RWPE2 (cell line): Measurements from ENCODE around the gene NOXO1.

Source experiments
- ATAC-seq: fragments of 200-7000 bp; cut with Tn5 transposase; 3 replicates; pipeline ENCODE4 v1.9.1; 2021; ENCODE audit warnings: low read depth
- DNase-seq: peaks from one replicate; pipeline ENCODE4 v3.0.0-alpha.2; 2020; ENCODE audit warnings: low spot score
- H3K27ac ChIP-seq: fragments of 450-650 bp; 2 replicates; pipeline ENCODE4 v1.5.1; 2017; ENCODE audit warnings: mild to moderate bottlenecking; ENCODE audit not compliant: poor library complexity, severe bottlenecking
- H3K27me3 ChIP-seq: fragments of 250-450 bp; sonication (Bioruptor Pico); 2 replicates; pipeline ENCODE4 v1.5.1; 2021; ENCODE audit warnings: mild to moderate bottlenecking, moderate library complexity; ENCODE audit not compliant: insufficient read depth, poor library complexity, severe bottlenecking
- H3K36me3 ChIP-seq: fragments of 250-450 bp; sonication (Bioruptor Pico); 2 replicates; pipeline ENCODE4 v1.5.1; 2020; ENCODE audit warnings: low read depth, mild to moderate bottlenecking, moderate library complexity
- H3K4me1 ChIP-seq: fragments of 250-450 bp; sonication (Bioruptor Pico); 2 replicates; pipeline ENCODE4 v1.5.1; 2021; ENCODE audit warnings: mild to moderate bottlenecking, moderate library complexity; ENCODE audit not compliant: insufficient read depth, poor library complexity, severe bottlenecking
- H3K4me3 ChIP-seq: fragments of 250-450 bp; sonication (Bioruptor Pico); 2 replicates; pipeline ENCODE4 v1.5.1; 2021; ENCODE audit warnings: mild to moderate bottlenecking, moderate library complexity; ENCODE audit not compliant: severe bottlenecking
- H3K9me3 ChIP-seq: fragments of 250-450 bp; sonication (Bioruptor Pico); 2 replicates; pipeline ENCODE4 v1.5.1; 2021; ENCODE audit warnings: mild to moderate bottlenecking, moderate library complexity; ENCODE audit not compliant: severe bottlenecking
- CTCF ChIP-seq: fragments of 450-650 bp; IDR thresholded peaks from one replicate; pipeline ENCODE4 v1.5.1; 2017; ENCODE audit warnings: mild to moderate bottlenecking, moderate library complexity; ENCODE audit not compliant: poor library complexity, severe bottlenecking

Gene NOXO1

GRCh38 chr16:2027024-2028010 is 46.0 kb upstream of the NOXO1 start:
- ATAC-seq (peak; percentile 28), DNase-seq (no peak)
- no peaks in the 10 kb centered on the region for H3K27me3 ChIP-seq
- no peak for TF ChIP-seq CTCF
- H3K36me3 ChIP-seq = no peaks in the 10 kb centered on the region
- H3K4me3 ChIP-seq = peak overlapping the region; percentile 62
- H3K4me1 ChIP-seq = peaks cover 4% of the 10 kb centered on the region
- no peaks in the 10 kb centered on the region for H3K9me3 ChIP-seq
- H3K27ac ChIP-seq = peak overlapping the region; percentile 30

DNA sequence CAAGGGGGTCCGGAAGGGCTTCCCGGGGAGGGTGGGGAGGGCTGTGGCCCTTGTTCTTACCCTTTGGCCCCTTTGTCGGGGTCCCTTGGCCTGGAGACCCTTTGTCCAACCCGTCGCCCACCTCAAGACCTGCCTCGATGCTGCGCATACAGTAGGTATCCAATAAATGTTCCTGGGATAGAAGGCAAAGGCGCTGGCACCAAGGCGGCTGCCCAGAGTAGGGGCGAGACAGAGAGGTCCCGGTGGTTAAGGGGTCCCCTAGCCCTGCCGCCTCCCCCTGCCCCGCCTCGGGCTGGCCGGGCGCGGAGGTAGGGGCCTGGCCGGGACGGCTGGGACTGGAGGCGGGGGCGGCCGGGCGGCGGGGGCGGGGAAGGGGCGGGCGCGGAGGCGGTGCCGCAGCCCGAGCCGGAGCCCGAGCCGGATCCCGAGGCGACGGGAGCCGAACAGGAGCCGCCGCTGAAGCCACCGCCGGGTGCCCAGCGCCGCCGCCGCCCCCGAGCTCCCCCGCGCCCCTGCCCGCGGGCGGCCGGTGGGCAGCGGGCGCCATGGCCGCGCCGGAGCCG is 45.3 kb upstream of the NOXO1 start, which contains the start of gene NHERF2:
Gene NHERF2 (plus strand): TSS at position 442 of the 563 bp plus-strand sequence. CDS start 104 bp downstream, at position 546.
- H3K4me3 ChIP-seq = peak within 1 kb of the TSS; percentile 62
- peak within 1 kb of the TSS; percentile 30 for H3K27ac ChIP-seq

DNA sequence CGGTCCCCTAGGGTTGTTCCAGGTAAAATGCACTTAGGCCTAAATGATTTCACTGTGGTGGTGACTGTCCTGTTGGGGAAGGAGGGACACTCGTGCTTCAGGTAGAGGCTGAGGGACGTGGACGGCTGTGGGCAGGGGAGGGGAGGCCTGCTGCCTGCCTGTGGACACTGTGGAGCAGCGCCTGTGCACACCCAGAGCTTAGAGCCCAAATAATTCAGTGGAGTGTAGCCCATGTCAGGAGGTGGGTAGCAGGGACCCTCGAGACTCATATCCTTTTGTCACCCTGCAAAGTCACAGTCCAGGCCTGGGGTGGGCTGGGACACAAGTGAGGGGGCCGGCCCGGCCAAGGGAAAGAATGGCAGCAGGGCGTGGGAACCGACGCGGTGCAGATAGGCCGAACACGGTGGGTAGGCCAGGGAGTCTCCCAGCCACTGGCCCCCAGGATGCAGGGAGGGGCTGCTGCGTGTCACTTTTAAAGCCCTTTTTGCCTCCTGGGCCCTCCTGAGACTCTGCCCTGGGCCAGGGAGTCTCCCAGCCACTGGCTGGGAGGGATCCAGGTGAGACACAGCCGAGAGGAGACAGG is 44.7 kb upstream of the NOXO1 start:
- peaks cover 4% of the 10 kb centered on the region for H3K4me1 ChIP-seq
- H3K36me3 ChIP-seq = no peaks in the 10 kb centered on the region
- DNase-seq (no peak), ATAC-seq (no peak)
- no peaks in the 10 kb centered on the region for H3K9me3 ChIP-seq
- TF ChIP-seq CTCF = no peak
- H3K4me3 ChIP-seq = peak overlapping the region; percentile 62
- no peak overlapping the region for H3K27ac ChIP-seq
- H3K27me3 ChIP-seq = peaks cover under 1% of the 10 kb centered on the region

More for the DNA sequence above, 45.3 kb upstream of the NOXO1 start, which contains the start of gene NHERF2:
- ATAC-seq (no peak), DNase-seq (no peak)
- peaks cover 4% of the 10 kb centered on the region for H3K4me1 ChIP-seq
- no peaks in the 10 kb centered on the region for H3K9me3 ChIP-seq
- TF ChIP-seq CTCF = no peak
- H3K27me3 ChIP-seq = no peaks in the 10 kb centered on the region
- H3K36me3 ChIP-seq = no peaks in the 10 kb centered on the region

DNA sequence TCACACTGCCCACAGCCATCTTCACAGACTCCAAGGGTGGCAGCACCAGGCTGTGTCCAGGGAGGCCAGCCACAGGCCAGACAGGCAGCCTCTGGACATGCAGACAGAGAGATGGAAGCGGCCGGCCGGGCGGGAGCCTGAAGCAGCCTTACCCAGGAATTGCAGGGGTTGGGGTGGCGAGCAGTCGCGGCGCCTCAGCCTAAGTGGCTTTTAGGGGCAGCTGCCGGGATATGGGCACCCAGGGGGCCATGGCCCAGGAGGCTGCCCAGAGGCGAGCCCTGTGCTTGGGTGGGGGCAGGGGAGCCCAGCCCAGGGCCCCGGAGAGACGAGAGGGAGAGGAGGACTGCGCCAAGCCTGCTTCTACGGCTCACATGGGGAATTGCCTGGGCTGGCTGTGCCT is 44.0 kb upstream of the NOXO1 start:
- Histone ChIP-seq H3K9me3 (no peaks in the 10 kb centered on the region), H3K36me3 (no peaks in the 10 kb centered on the region), H3K27ac (no peak overlapping the region), H3K4me1 (peaks cover 4% of the 10 kb centered on the region), H3K4me3 (no peak overlapping the region), H3K27me3 (peaks cover 8% of the 10 kb centered on the region)
- DNase-seq (peak; percentile 47), ATAC-seq (no peak)
- no peak for TF ChIP-seq CTCF
